ENCODE results near the gene DGKA. TPM values are rescaled to one million over a fixed set of nuclear protein-coding genes. Genes with fewer than 3 reads are reported as not detected.
A peak's percentile ranks its signal among the peaks of the same experiment; 100 is the strongest.

Gene DGKA
- total RNA-seq, 2 experiments from 2014 or later: 144 to 170 TPM

DNA sequence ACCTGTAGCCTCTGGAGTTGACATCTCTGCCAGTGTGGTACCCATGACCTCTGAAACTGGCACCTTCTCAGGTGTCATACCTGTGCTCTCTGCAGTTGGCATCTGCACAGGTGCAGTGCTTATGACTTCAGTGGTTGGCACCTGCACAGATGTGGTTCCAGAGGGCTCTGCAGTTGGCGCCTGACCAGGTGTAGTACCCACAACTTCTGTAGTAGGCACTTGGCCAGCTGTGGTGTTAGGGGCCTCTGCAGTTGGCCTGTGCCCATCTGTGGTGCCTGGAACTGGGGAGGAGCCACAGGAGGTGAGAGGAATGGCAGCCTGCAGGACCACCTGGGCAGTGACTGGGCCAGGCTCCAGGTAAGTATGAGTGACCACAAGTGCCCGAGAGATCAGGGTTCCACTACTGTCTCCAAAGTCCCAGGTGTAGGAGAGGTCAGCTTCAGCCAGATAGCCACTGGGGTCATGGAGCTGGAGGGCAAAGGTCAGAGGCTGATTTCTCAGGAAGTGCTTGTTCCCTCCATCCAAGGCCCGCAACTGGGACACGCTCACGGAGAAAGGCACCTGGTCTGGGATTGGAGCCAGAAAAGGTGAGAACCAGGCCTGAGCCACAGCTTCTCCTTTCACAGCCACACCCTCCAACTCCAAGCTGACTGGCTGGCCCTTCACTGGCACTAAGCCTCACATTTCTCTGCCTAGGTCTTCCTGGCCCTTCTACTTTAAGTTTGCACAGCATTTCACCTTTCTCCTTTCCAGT, 26.3 kb downstream of the DGKA start:
- POLR2A ChIA-PET: interaction anchor here (0.6 to 1.3 kb wide), 4 partner anchors 9 to 187 kb away, joined by 3 to 5 read pairs (median 5); partner anchors contain the start of genes ORMDL2 and SARNP
- peaks cover 30% of the 10 kb centered on the region for H3K36me3 ChIP-seq (ENCODE audit: insufficient read depth, low read length)
- no peaks in the 10 kb centered on the region for H3K9me2 ChIP-seq (ENCODE audit: insufficient read depth, low read length)
- no peak for DNase-seq (ENCODE audit: low spot score)
- no TSS peak for BruUV-seq (replicated peaks)
- H3K4me2 ChIP-seq (ENCODE audit: low read length): no peak overlapping the region
- intact Hi-C loops (cut with micrococcal nuclease; ENCODE audit: unreplicated experiment): no loop called here
- H3K79me2 ChIP-seq (ENCODE audit: insufficient read depth, low read depth, low read length): no peaks in the 10 kb centered on the region
- no peaks in the 10 kb centered on the region for H3K9me3 ChIP-seq (ENCODE audit: low read length)
- no peak overlapping the region for H3K4me3 ChIP-seq (ENCODE audit: low read depth, low read length, poor library complexity, severe bottlenecking)
- H3K4me1 ChIP-seq (ENCODE audit: insufficient read depth, low read length, poor library complexity, severe bottlenecking): no peaks in the 10 kb centered on the region
- CTCF ChIA-PET (ENCODE audit: unreplicated experiment): no interaction called here
- H3K27ac ChIP-seq (ENCODE audit: low read depth, low read length, poor library complexity, severe bottlenecking): no peak overlapping the region
- no peaks in the 10 kb centered on the region for H4K20me1 ChIP-seq (ENCODE audit: insufficient read depth, low read length)
- TF ChIP-seq, protein P1, sequence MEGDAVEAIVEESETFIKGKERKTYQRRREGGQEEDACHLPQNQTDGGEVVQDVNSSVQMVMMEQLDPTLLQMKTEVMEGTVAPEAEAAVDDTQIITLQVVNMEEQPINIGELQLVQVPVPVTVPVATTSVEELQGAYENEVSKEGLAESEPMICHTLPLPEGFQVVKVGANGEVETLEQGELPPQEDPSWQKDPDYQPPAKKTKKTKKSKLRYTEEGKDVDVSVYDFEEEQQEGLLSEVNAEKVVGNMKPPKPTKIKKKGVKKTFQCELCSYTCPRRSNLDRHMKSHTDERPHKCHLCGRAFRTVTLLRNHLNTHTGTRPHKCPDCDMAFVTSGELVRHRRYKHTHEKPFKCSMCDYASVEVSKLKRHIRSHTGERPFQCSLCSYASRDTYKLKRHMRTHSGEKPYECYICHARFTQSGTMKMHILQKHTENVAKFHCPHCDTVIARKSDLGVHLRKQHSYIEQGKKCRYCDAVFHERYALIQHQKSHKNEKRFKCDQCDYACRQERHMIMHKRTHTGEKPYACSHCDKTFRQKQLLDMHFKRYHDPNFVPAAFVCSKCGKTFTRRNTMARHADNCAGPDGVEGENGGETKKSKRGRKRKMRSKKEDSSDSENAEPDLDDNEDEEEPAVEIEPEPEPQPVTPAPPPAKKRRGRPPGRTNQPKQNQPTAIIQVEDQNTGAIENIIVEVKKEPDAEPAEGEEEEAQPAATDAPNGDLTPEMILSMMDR (conservative IDR thresholded peaks at IDR 0.05; ENCODE audit: low read length): no peak
- no peak for TF ChIP-seq EZH2phosphoT487 (IDR thresholded peaks at IDR 0.05; ENCODE audit: borderline replicate concordance, low read depth, low read length)
- no peak overlapping the region for H2AFZ ChIP-seq (ENCODE audit: low read length)

- Histone ChIP-seq H3K36me3 (ENCODE audit: insufficient read depth, low read length) (peaks cover 10% of the 10 kb centered on the region), H3K79me2 (ENCODE audit: insufficient read depth, low read depth, low read length) (peaks cover 15% of the 10 kb centered on the region; the same call in 1 of the 2 replicates), H3K4me1 (ENCODE audit: insufficient read depth, low read length, poor library complexity, severe bottlenecking) (peaks cover 26% of the 10 kb centered on the region), H3K9me2 (ENCODE audit: insufficient read depth, low read length) (no peaks in the 10 kb centered on the region), H4K20me1 (ENCODE audit: insufficient read depth, low read length) (0 out of 2 replicates have a peak, but pooled peaks cover 6% of the 10 kb centered on the region), H3K4me3 (ENCODE audit: low read depth, low read length, poor library complexity, severe bottlenecking) (no peak overlapping the region), H2AFZ (ENCODE audit: low read length) (no peak overlapping the region), H3K4me2 (ENCODE audit: low read length) (no peak overlapping the region), H3K9me3 (ENCODE audit: low read length) (no peaks in the 10 kb centered on the region), H3K27ac (ENCODE audit: low read depth, low read length, poor library complexity, severe bottlenecking) (no peak overlapping the region)
- no peak for TF ChIP-seq EZH2phosphoT487 (IDR thresholded peaks at IDR 0.05; ENCODE audit: borderline replicate concordance, low read depth, low read length)
- TF ChIP-seq, protein P1 (conservative IDR thresholded peaks at IDR 0.05; ENCODE audit: low read length): no peak
- POLR2A ChIA-PET: no interaction called here
- intact Hi-C loops (cut with micrococcal nuclease; ENCODE audit: unreplicated experiment): no loop called here
- CTCF ChIA-PET (ENCODE audit: unreplicated experiment): no interaction called here
- BruUV-seq (replicated peaks): no TSS peak
- no peak for DNase-seq (ENCODE audit: low spot score)
Measured at GRCh38 chr12:55963760-55964159, 32.8 kb downstream of the DGKA start.

GRCh38 chr12:55965240-55965639, 34.3 kb downstream of the DGKA start:
- peaks cover 15% of the 10 kb centered on the region; the same call in 1 of the 2 replicates for H3K79me2 ChIP-seq (ENCODE audit: insufficient read depth, low read depth, low read length)
- TF ChIP-seq, protein P1 (conservative IDR thresholded peaks at IDR 0.05; ENCODE audit: low read length): no peak
- no peak for TF ChIP-seq EZH2phosphoT487 (IDR thresholded peaks at IDR 0.05; ENCODE audit: borderline replicate concordance, low read depth, low read length)
- H3K27ac ChIP-seq (ENCODE audit: low read depth, low read length, poor library complexity, severe bottlenecking): no peak overlapping the region
- 0 out of 2 replicates have a peak, but pooled peaks cover 6% of the 10 kb centered on the region for H4K20me1 ChIP-seq (ENCODE audit: insufficient read depth, low read length)
- H3K4me2 ChIP-seq (ENCODE audit: low read length): no peak overlapping the region
- peaks cover 22% of the 10 kb centered on the region for H3K36me3 ChIP-seq (ENCODE audit: insufficient read depth, low read length)
- ChIA-PET POLR2A (no interaction called here), CTCF (ENCODE audit: unreplicated experiment) (no interaction called here)
- no peaks in the 10 kb centered on the region for H3K9me2 ChIP-seq (ENCODE audit: insufficient read depth, low read length)
- H3K9me3 ChIP-seq (ENCODE audit: low read length): no peaks in the 10 kb centered on the region
- DNase-seq (ENCODE audit: low spot score): no peak
- no peak overlapping the region for H3K4me3 ChIP-seq (ENCODE audit: low read depth, low read length, poor library complexity, severe bottlenecking)
- no TSS peak for BruUV-seq (replicated peaks)
- peaks cover 28% of the 10 kb centered on the region for H3K4me1 ChIP-seq (ENCODE audit: insufficient read depth, low read length, poor library complexity, severe bottlenecking)
- peak overlapping the region; percentile 91; the same call in 1 of the 2 replicates for H2AFZ ChIP-seq (ENCODE audit: low read length)
- intact Hi-C loops (cut with micrococcal nuclease; ENCODE audit: unreplicated experiment): no loop called here
